T-helper 2 cell (primary cell): ENCODE measurements around the gene KIF6.
"Not testable (repeated sequence)": the region's sequence is repeated elsewhere in the genome, so short reads cannot be mapped to it uniquely, and the experiment has no call there.

Experiments
- DNase-seq, 5 experiments: peaks; one replicate each; pipeline versions ENCODE4 v3.0.0 to v3.0.0-alpha.2; 2012 to 2022

Gene KIF6

GRCh38 chr6:39307462-39307861 lies 417.7 kb downstream of the KIF6 start:
- DNase-seq = no peak

GRCh38 chr6:39304951-39305350 lies 420.3 kb downstream of the KIF6 start:
- no peak for DNase-seq

GRCh38 chr6:39303425-39304153 lies 421.6 kb downstream of the KIF6 start:
- no peak for DNase-seq

- peak; percentile 55 to 85 (median 68) for DNase-seq
Measured at GRCh38 chr6:39302669-39303424, 422.4 kb downstream of the KIF6 start.

- DNase-seq = no peak
Measured at GRCh38 chr6:39302011-39302410, 423.2 kb downstream of the KIF6 start.

- DNase-seq = no peak
Measured at GRCh38 chr6:39301606-39302005, 423.6 kb downstream of the KIF6 start.

GRCh38 chr6:39300739-39301138 lies 424.5 kb downstream of the KIF6 start:
- DNase-seq = no peak

GRCh38 chr6:39298061-39298460 lies 427.1 kb downstream of the KIF6 start:
- DNase-seq = no peak

GRCh38 chr6:39296745-39297640 lies 428.2 kb downstream of the KIF6 start:
- no peak for DNase-seq

GRCh38 chr6:39295611-39296011 lies 429.6 kb downstream of the KIF6 start:
- DNase-seq = no peak

- no peak for DNase-seq
Measured at GRCh38 chr6:39294899-39295298, 430.3 kb downstream of the KIF6 start.

GRCh38 chr6:39294133-39294532 lies 431.1 kb downstream of the KIF6 start:
- no peak for DNase-seq

GRCh38 chr6:39292637-39293036 lies 432.6 kb downstream of the KIF6 start:
- DNase-seq = no peak

GRCh38 chr6:39289490-39289889 lies 435.7 kb downstream of the KIF6 start:
- no peak for DNase-seq

- no peak for DNase-seq
Measured at GRCh38 chr6:39287601-39288000, 437.6 kb downstream of the KIF6 start.

- DNase-seq = not testable (repeated sequence)
Measured at GRCh38 chr6:39286596-39286995, 438.6 kb downstream of the KIF6 start.

- DNase-seq = no peak
Measured at GRCh38 chr6:39282774-39283173, 442.4 kb downstream of the KIF6 start.

- DNase-seq = no peak
Measured at GRCh38 chr6:39281312-39281980, 443.8 kb downstream of the KIF6 start.

- no peak for DNase-seq
Measured at GRCh38 chr6:39280247-39280731, 444.9 kb downstream of the KIF6 start.
